GM12878 (cell line): ENCODE measurements around the gene DMAC2. TPM values are rescaled to one million over a fixed set of nuclear protein-coding genes. Genes with fewer than 3 reads are reported as not detected.

Experiments used
- ATAC-seq: fragments of 200-7000 bp; cut with Tn5 transposase; 3 replicates; pipeline ENCODE4 v1.9.1; 2020; ENCODE audit warnings: mild to moderate bottlenecking, moderate library complexity
- BruUV-seq: library from RNA; stranded (reverse); fragments of 400-500 nt; replicated peaks from 2 replicates; lab custom pipeline; 2021; lab: Mats Ljungman, UMichigan
- CTCF ChIA-PET: fragments of 300-600 bp; sonication (Branson Sonifier 250); formaldehyde crosslinking; extraction: SDS; loops from one replicate; lab custom pipeline; 2021; ENCODE audit warnings: inconsistent platforms; lab: Yijun Ruan, JAX
- POLR2A ChIA-PET: fragments of 350-600 bp; formaldehyde crosslinking; extraction: SDS; loops from one replicate; lab custom pipeline; 2021; ENCODE audit warnings: inconsistent platforms; lab: Charles Lee
- RAD21 ChIA-PET: fragments of 300-600 bp; sonication (Branson Sonifier 250); formaldehyde crosslinking; loops from one replicate; lab custom pipeline; 2023; ENCODE audit warnings: antibody characterized with exemption; ENCODE audit not compliant: unreplicated experiment; lab: Charles Lee
- SMC1A ChIA-PET: fragments of 300-600 bp; sonication (Branson Sonifier 250); formaldehyde crosslinking; loops from one replicate; lab custom pipeline; 2023; ENCODE audit not compliant: unreplicated experiment, uncharacterized antibody; lab: Charles Lee
- DNase-seq: peaks from one replicate; pipeline ENCODE4 v3.0.0-alpha.2; 2011; ENCODE audit warnings: low read depth, low spot score
- FAIRE-seq: peaks from 3 replicates; lab custom pipeline; 2011; peaks lifted over from hg19 to GRCh38; lab: Jason Lieb, UNC
- H2AFZ ChIP-seq: 2 replicates; pipeline ENCODE4 v1.6.0; 2011; ENCODE audit warnings: low read depth, low read length, control low read depth; ENCODE audit not compliant: control insufficient read depth
- H3K27ac ChIP-seq: 2 replicates; pipeline ENCODE4 v1.5.1; 2011; ENCODE audit warnings: control low read depth; ENCODE audit not compliant: control insufficient read depth, insufficient read depth
- H3K27me3 ChIP-seq, 2 experiments: replicated peaks in 1 of 2; 2 replicates each; pipeline versions ENCODE4 v1.6.0 to v1.6.1; 2011; ENCODE audit warnings: low read length in 1 of 2; ENCODE audit not compliant: control insufficient read depth in 2 of 2, insufficient read depth in 2 of 2
- H3K36me3 ChIP-seq, 2 experiments: 2 replicates each; pipeline ENCODE4 v1.5.1; 2011; ENCODE audit warnings: low read length in 1 of 2; ENCODE audit not compliant: control insufficient read depth in 2 of 2, insufficient read depth in 2 of 2
- H3K4me1 ChIP-seq: 2 replicates; pipeline ENCODE4 v1.6.1; 2011; ENCODE audit warnings: mild to moderate bottlenecking, low read length, moderate library complexity, mixed read lengths; ENCODE audit not compliant: control insufficient read depth, insufficient read depth
- H3K4me2 ChIP-seq: 2 replicates; pipeline ENCODE4 v1.6.0; 2011; ENCODE audit warnings: control low read depth; ENCODE audit not compliant: control insufficient read depth, insufficient read depth
- H3K4me3 ChIP-seq: fragments of 200-600 bp; sonication (generic); 2 replicates; pipeline ENCODE4 v1.5.1; 2016
- H3K79me2 ChIP-seq: 2 replicates; pipeline ENCODE4 v1.6.0; 2011; ENCODE audit warnings: low read length; ENCODE audit not compliant: control insufficient read depth, insufficient read depth
- H3K9ac ChIP-seq: 2 replicates; pipeline ENCODE4 v1.8.0; 2011; ENCODE audit warnings: low read length, control low read depth, mixed read lengths; ENCODE audit not compliant: control insufficient read depth, insufficient read depth
- H3K9me3 ChIP-seq: replicated peaks from 3 replicates; pipeline ENCODE4 v1.5.1; 2011; ENCODE audit warnings: mild to moderate bottlenecking, low read length; ENCODE audit not compliant: control insufficient read depth, insufficient read depth
- H4K20me1 ChIP-seq: 2 replicates; pipeline ENCODE4 v1.6.0; 2011; ENCODE audit not compliant: control insufficient read depth, insufficient read depth
- CHD4 ChIP-seq: fragments of 200-600 bp; sonication (generic); IDR thresholded peaks from 2 replicates; pipeline ENCODE4 v1.6.1; 2016; ENCODE audit warnings: mild to moderate bottlenecking
- CREM ChIP-seq: IDR thresholded peaks from 2 replicates; pipeline ENCODE4 v1.6.1; 2014; ENCODE audit warnings: antibody characterized with exemption, low read depth
- EP300 ChIP-seq, 2 experiments: fragments of 150-350 bp in 1 of 2; IDR thresholded peaks; 2 replicates each; pipeline ENCODE4 v1.6.1; 2011 to 2012; ENCODE audit warnings: low read depth in 2 of 2, low read length in 2 of 2, borderline replicate concordance in 1 of 2, improper control_type of control experiment in 1 of 2, inconsistent platforms in 1 of 2; ENCODE audit not compliant: control insufficient read depth in 1 of 2
- EZH2 ChIP-seq: IDR thresholded peaks from 2 replicates; pipeline ENCODE4 v1.6.1; 2012; ENCODE audit warnings: low read depth, mild to moderate bottlenecking, control low read depth, inconsistent platforms, low read length, borderline replicate concordance; ENCODE audit not compliant: control insufficient read depth
- LARP7 ChIP-seq: fragments of 450-650 bp; IDR thresholded peaks from 2 replicates; pipeline ENCODE4 v1.6.1; 2017; ENCODE audit warnings: mild to moderate bottlenecking
- MXI1 ChIP-seq: fragments of 150-350 bp; IDR thresholded peaks from 2 replicates; pipeline ENCODE4 v1.6.1; 2011; ENCODE audit warnings: low read depth, mild to moderate bottlenecking, inconsistent platforms, low read length, improper control_type of control experiment
- RAD51 ChIP-seq: fragments of 450-650 bp; IDR thresholded peaks from 2 replicates; pipeline ENCODE4 v1.6.1; 2016; ENCODE audit warnings: moderate library complexity, mild to moderate bottlenecking, inconsistent platforms
- RCOR1 ChIP-seq: conservative IDR thresholded peaks from 2 replicates; pipeline ENCODE4 v1.6.1; 2012; ENCODE audit warnings: low read depth, low read length, improper control_type of control experiment
- SKIL ChIP-seq: fragments of 450-650 bp; IDR thresholded peaks from 2 replicates; pipeline ENCODE4 v1.6.1; 2017; ENCODE audit warnings: mild to moderate bottlenecking, low read depth, inconsistent platforms; ENCODE audit not compliant: poor library complexity, severe bottlenecking
- SMARCA5 ChIP-seq: fragments of 450-650 bp; IDR thresholded peaks from 2 replicates; pipeline ENCODE4 v1.6.1; 2017; ENCODE audit warnings: mild to moderate bottlenecking
- SPI1 ChIP-seq: IDR thresholded peaks from 2 replicates; pipeline ENCODE4 v1.6.1; 2011; ENCODE audit warnings: low read depth, mild to moderate bottlenecking, low read length, moderate library complexity, borderline replicate concordance; ENCODE audit not compliant: insufficient read depth
- SREBF2 ChIP-seq: IDR thresholded peaks from 2 replicates; pipeline ENCODE4 v1.6.1; 2012; ENCODE audit warnings: mild to moderate bottlenecking, low read length
- TCF12 ChIP-seq: IDR thresholded peaks from 2 replicates; pipeline ENCODE4 v1.6.1; 2011; ENCODE audit warnings: low read depth, mild to moderate bottlenecking, low read length
- ZBED1 ChIP-seq: IDR thresholded peaks from 2 replicates; pipeline ENCODE4 v1.6.1; 2016; ENCODE audit warnings: borderline replicate concordance
- ZZZ3 ChIP-seq: IDR thresholded peaks from 2 replicates; pipeline ENCODE4 v1.6.1; 2011; ENCODE audit warnings: low read depth; ENCODE audit not compliant: control insufficient read depth, insufficient read length
- WGBS: methylation state at CpG from one replicate; pipeline ENCODE4 v1.1.6; 2016; ENCODE audit warnings: low lambda C conversion rate; ENCODE audit not compliant: insufficient replicate concordance, insufficient coverage; ENCODE audit errors: missing lambda C conversion rate; 5-methylcytosine and 5-hydroxymethylcytosine counted together
- in situ Hi-C: fragments of 300-500 bp; cut with MboI; formaldehyde crosslinking; loops from 9 replicates; pipeline ENCODE4 v1.14.3; 2018; ENCODE audit warnings: mixed read lengths
- intact Hi-C: fragments of 100-400 bp; cut with micrococcal nuclease; formaldehyde crosslinking; loops from one replicate; pipeline ENCODE4 v1.14.2; 2022; ENCODE audit not compliant: unreplicated experiment
- polyA plus RNA-seq, 11 experiments: library from polyadenylated mRNA; depleted of rRNA in 4 of 11; unstranded in 6 of 11; stranded (reverse) in 5 of 11; fragments of >200 nt; fragmentation: Nextera tagmentation in 4 of 11; fragmentation: Illumina TruSeq in 1 of 11; extraction: Ambion mirVana in 4 of 11; extraction: Trizol in 1 of 11; gene quantifications; 1 replicate in 1 of 11; 2 replicates in 10 of 11; pipeline versions ENCODE4 v1.2.1 to v1.2.3, GENCODE V29; 2011 to 2016; ENCODE audit warnings: inconsistent platforms in 2 of 11, missing spikeins in 2 of 11, low read depth in 1 of 11
- total RNA-seq, 4 experiments: library from RNA; depleted of rRNA in 3 of 4; stranded (reverse); fragments of >200 nt in 3 of 4; fragmentation: Illumina TruSeq in 1 of 4; extraction: Trizol in 1 of 4; gene quantifications; 2 replicates each; pipeline versions ENCODE4 v1.2.1 to v1.2.3, GENCODE V29; 2013 to 2021
- TF ChIP-seq, protein P1 (sequence below): IDR thresholded peaks from 2 replicates; pipeline ENCODE4 v1.6.1; 2012; ENCODE audit warnings: mild to moderate bottlenecking, low read depth, low read length

The DMAC2 gene
- total and polyA plus RNA-seq, 10 of the 15 experiments (the other 5 are each of a cell fraction or from before 2014, with no cell fraction given), result 10.8 to 57.2 (median 42.7) TPM

- POLR2A ChIA-PET, result interaction anchor here (0.5 kb wide), 2 partner anchors 178 to 1014 kb away, joined by 3 read pairs; no protein-coding TSS in a partner anchor
- H3K9me3 ChIP-seq, result no peaks in the 10 kb centered on the region
- FAIRE-seq, result no peak
- no TSS peak for BruUV-seq
- RAD21 ChIA-PET, result no interaction called here
- no peak for DNase-seq
- H3K36me3 ChIP-seq, result peaks cover 11 to 15% of the 10 kb centered on the region in 2 experiments
- no peak overlapping the region for H3K4me2 ChIP-seq
- H3K27ac ChIP-seq, result no peak overlapping the region
- no peak for ATAC-seq
- in situ Hi-C loops (no loop called here), intact Hi-C loops (no loop called here)
- SMC1A ChIA-PET, result no interaction called here
- no peaks in the 10 kb centered on the region for H4K20me1 ChIP-seq
- H3K79me2 ChIP-seq, result no peaks in the 10 kb centered on the region
- 56% methylated on average over 8 of the region's 8 CpGs for WGBS
- H3K4me3 ChIP-seq, result no peak overlapping the region
- H2AFZ ChIP-seq, result no peak overlapping the region
- CTCF ChIA-PET, result interaction anchor here (1.0 kb wide), 1 partner anchor 12 kb away, joined by 3 read pairs; no protein-coding TSS in a partner anchor
- no peaks in the 10 kb centered on the region for H3K4me1 ChIP-seq
- TF ChIP-seq CREM, result no peak
- no peak for TF ChIP-seq SPI1
- no peak for TF ChIP-seq MXI1
- no peak for TF ChIP-seq LARP7
- TF ChIP-seq SREBF2, result no peak
- no peak for TF ChIP-seq ZZZ3
- TF ChIP-seq ZBED1, result no peak
- TF ChIP-seq CHD4, result no peak
- no peak for TF ChIP-seq SMARCA5
- TF ChIP-seq RAD51, result no peak
- TF ChIP-seq, protein P1, sequence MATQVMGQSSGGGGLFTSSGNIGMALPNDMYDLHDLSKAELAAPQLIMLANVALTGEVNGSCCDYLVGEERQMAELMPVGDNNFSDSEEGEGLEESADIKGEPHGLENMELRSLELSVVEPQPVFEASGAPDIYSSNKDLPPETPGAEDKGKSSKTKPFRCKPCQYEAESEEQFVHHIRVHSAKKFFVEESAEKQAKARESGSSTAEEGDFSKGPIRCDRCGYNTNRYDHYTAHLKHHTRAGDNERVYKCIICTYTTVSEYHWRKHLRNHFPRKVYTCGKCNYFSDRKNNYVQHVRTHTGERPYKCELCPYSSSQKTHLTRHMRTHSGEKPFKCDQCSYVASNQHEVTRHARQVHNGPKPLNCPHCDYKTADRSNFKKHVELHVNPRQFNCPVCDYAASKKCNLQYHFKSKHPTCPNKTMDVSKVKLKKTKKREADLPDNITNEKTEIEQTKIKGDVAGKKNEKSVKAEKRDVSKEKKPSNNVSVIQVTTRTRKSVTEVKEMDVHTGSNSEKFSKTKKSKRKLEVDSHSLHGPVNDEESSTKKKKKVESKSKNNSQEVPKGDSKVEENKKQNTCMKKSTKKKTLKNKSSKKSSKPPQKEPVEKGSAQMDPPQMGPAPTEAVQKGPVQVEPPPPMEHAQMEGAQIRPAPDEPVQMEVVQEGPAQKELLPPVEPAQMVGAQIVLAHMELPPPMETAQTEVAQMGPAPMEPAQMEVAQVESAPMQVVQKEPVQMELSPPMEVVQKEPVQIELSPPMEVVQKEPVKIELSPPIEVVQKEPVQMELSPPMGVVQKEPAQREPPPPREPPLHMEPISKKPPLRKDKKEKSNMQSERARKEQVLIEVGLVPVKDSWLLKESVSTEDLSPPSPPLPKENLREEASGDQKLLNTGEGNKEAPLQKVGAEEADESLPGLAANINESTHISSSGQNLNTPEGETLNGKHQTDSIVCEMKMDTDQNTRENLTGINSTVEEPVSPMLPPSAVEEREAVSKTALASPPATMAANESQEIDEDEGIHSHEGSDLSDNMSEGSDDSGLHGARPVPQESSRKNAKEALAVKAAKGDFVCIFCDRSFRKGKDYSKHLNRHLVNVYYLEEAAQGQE, result no peak
- TF ChIP-seq RCOR1, result no peak
- no peak for TF ChIP-seq TCF12
- TF ChIP-seq SKIL, result no peak
- TF ChIP-seq EZH2, result no peak
- TF ChIP-seq EP300 (IDR thresholded peaks at IDR 0.05; ENCODE audit: borderline replicate concordance in 1 of 2, control insufficient read depth in 1 of 2, low read depth in 2 of 2, low read length in 2 of 2), result no peak
- no peak overlapping the region for H3K9ac ChIP-seq
- H3K27me3 ChIP-seq, result no peaks in the 10 kb centered on the region
Measured at GRCh38 chr19:41420101-41420880, 19.4 kb downstream of the DMAC2 start.
